HL-60/S4 treated with phorbol 12-myristate 13-acetate at 8.2 ng/mL for 4 days and 3 days (cell line): ENCODE measurements around the gene ATP5ME.
"Not testable (repeated sequence)": the region's sequence is repeated elsewhere in the genome, so short reads cannot be mapped to it uniquely, and the experiment has no call there.

ENCODE experiments used
- in situ Hi-C: fragments of 300-500 bp; cut with MboI; formaldehyde crosslinking; loops from 2 replicates; pipeline ENCODE4 v1.15.0; 2022; ENCODE audit warnings: low sequenced_read_pairs

ATP5ME gene

GRCh38 chr4:636628-637159 lies 37.4 kb downstream of the ATP5ME start:
- in situ Hi-C loops, result no loop called here

DNA sequence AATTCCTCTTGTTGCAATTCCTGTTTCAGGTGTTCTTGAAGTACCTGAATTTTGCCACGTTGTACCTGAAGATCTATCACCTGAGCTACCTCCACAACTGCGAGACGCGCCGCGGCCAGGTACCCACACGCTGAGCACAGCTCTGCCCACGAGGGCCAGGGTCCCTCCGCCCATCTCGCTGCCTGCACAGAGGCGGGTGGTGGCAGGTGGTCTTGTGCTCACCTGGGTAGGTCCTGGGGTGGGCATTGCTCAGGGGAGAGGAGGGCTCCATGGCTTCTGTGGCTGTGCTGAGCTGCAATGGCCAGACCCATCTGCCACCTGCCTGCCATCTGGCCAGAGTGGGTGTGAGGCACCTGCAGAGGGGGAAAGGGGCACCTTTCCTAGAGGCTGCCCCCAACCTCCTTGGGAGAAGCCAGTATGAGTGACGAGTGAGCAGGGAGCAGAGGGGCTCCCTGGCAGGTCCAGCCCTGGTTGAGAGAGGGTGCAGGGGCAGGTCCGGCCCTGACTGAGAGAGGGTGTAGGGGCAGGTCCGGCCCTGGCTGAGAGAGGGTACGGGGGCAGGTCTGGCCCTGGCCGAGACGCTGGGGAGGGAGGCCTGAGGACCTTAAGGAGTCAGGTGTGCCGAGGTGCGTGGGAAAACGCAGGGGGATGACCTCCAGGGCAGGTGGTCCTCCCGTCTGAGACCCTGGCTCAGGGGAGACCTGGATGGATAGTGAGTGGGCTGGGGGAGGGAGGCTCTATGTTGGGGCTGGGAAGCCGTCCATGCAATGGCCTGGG lies 38.0 kb downstream of the ATP5ME start:
- in situ Hi-C loops, result no loop called here

DNA sequence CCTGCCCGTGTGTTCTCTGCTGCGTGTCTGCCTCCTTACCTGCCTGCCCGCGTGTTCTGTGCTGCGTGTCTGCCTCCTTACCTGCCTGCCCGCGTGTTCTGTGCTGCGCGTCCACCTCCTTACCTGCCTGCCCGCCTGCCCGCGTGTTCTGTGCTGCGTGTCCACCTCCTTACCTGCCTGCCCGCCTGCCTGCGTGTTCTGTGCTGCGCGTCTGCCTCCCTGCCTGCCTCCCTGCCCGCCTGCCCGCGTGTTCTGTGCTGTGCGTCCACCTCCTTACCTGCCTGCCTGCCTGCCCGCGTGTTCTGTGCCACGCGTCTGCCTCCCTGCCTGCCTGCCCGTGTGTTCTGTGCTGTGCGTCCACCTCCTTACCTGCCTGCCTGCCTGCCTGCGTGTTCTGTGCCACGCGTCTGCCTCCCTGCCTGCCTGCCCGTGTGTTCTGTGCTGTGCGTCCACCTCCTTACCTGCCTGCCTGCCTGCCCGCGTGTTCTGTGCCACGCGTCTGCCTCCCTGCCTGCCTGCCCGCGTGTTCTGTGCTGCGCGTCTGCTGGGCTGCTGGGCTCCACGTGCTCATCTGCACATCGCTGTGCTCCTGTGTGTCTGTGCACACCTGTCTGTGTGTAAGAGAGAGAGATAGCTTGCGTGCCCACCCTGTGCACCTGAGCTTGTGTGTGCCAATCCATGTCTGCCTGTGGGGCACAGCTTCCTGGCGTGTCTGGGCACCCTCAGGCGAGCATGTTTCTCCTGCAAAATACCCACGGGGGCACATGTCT lies 38.8 kb downstream of the ATP5ME start:
- in situ Hi-C loops, result not testable (repeated sequence)

DNA sequence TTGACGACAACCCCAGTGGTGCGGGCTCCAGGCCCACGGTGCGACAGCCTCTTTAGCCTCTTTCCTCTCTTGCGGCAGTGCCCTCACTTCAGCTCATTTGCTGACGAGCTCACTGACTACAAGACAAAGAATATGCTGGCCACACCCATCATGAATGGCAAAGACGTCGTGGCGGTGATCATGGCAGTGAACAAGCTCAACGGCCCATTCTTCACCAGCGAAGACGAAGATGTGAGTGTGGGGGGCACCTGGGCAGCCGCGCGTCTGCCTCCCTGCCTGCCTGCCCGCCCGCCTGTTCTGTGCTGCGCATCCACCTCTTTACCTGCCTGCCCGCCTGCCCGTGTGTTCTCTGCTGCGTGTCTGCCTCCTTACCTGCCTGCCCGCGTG lies 39.5 kb downstream of the ATP5ME start:
- in situ Hi-C loops, result no loop called here

- in situ Hi-C loops, result no loop called here
These were observed 40.0 kb downstream of the ATP5ME start for GRCh38 chr4:633976-634598.

- in situ Hi-C loops, result no loop called here
These were observed 40.7 kb downstream of the ATP5ME start for GRCh38 chr4:633406-633805.

DNA sequence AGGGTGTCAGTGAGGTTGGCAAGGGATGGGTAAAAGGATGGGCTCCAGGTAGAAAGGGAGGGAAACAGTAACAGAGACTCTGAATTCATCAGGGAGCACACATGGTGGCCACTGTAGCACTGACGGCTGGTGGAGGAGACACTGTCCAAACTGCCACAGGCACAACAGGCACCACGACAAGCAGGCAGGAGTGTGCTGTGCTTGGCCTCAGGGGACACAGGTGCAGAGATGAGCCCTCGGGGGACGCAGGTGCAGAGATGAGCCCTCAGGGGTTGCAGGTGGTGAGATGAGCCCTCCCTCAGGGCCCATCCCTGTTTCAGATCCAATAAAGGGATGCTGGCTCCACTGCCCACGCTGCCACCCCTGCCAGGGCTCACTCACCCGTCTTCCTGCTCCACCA lies 41.1 kb downstream of the ATP5ME start:
- in situ Hi-C loops, result no loop called here

GRCh38 chr4:632196-632790 lies 41.8 kb downstream of the ATP5ME start:
- in situ Hi-C loops, result no loop called here

- in situ Hi-C loops, result no loop called here
These were observed 43.4 kb downstream of the ATP5ME start for GRCh38 chr4:630656-631055.

- in situ Hi-C loops, result no loop called here
These were observed 44.0 kb downstream of the ATP5ME start for GRCh38 chr4:629915-630641.

DNA sequence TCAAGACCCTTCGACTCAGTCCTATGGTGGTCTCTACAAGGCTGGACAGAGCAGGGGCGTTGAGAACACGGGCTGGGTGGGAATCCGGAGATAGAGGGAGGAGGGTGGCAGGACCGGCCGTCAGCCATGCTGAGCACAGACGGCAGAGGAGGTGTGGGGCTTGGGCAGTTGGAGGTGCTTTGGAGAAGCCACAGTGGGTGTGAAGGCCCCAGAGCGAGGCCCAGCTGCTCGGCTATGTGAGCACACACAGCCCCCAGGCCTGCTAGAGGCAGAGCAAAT lies 44.5 kb downstream of the ATP5ME start:
- in situ Hi-C loops, result no loop called here

GRCh38 chr4:628821-629635 lies 45.0 kb downstream of the ATP5ME start:
- in situ Hi-C loops, result no loop called here

GRCh38 chr4:628311-628741 lies 45.8 kb downstream of the ATP5ME start:
- in situ Hi-C loops, result no loop called here

- in situ Hi-C loops, result no loop called here
These were observed 46.5 kb downstream of the ATP5ME start for GRCh38 chr4:627347-628125.

GRCh38 chr4:626201-627091 lies 47.6 kb downstream of the ATP5ME start:
- in situ Hi-C loops, result no loop called here

DNA sequence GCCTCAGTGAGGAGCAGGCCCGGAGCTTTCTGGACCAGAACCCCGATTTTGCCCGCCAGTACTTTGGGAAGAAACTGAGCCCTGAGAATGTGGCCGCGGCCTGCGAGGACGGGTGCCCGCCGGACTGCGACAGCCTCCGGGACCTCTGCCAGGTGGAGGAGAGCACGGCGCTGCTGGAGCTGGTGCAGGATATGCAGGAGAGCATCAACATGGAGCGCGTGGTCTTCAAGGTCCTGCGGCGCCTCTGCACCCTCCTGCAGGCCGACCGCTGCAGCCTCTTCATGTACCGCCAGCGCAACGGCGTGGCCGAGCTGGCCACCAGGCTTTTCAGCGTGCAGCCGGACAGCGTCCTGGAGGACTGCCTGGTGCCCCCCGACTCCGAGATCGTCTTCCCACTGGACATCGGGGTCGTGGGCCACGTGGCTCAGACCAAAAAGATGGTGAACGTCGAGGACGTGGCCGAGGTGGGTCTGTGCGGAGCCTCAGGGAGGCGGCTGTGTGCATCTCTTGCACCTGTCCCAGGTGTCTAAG lies 48.4 kb downstream of the ATP5ME start:
- in situ Hi-C loops, result no loop called here

- in situ Hi-C loops, result no loop called here
These were observed 49.1 kb downstream of the ATP5ME start, which contains the start of gene PDE6B for GRCh38 chr4:624705-625590. TSS of gene PDE6B (plus strand) at chr4:625573. CDS start at chr4:625627, 54 bp downstream.
